H1 (cell line): ENCODE data around the gene GPC2.

Experiments
- EGR1 ChIP-seq: IDR thresholded peaks from 2 replicates; pipeline ENCODE4 v1.6.1; 2011; ENCODE audit warnings: low read depth, low read length, borderline replicate concordance
- MAFK ChIP-seq: IDR thresholded peaks from 2 replicates; pipeline ENCODE4 v1.6.1; 2012; ENCODE audit warnings: low read depth, mild to moderate bottlenecking, improper control_type of control experiment, low read length
- POLR2A ChIP-seq, 2 experiments: IDR thresholded peaks; 1 replicate in 1 of 2; 2 replicates in 1 of 2; pipeline ENCODE4 v1.6.1; 2011; ENCODE audit warnings: low read depth in 2 of 2, low read length in 2 of 2, mild to moderate bottlenecking in 2 of 2; ENCODE audit errors: control extremely low read depth in 1 of 2
- SIX5 ChIP-seq: IDR thresholded peaks from 2 replicates; pipeline ENCODE4 v1.6.1; 2011; ENCODE audit warnings: mild to moderate bottlenecking, low read depth, low read length
- TAF1 ChIP-seq: IDR thresholded peaks from 2 replicates; pipeline ENCODE4 v1.6.1; 2011; ENCODE audit warnings: mild to moderate bottlenecking, low read depth, low read length
- TF ChIP-seq, protein P1 (sequence below), 3 experiments: IDR thresholded peaks; 1 replicate in 2 of 3; 2 replicates in 1 of 3; pipeline versions ENCODE4 v1.5.1 to v1.6.1; 2011; ENCODE audit warnings: low read length in 3 of 3, mild to moderate bottlenecking in 3 of 3, inconsistent platforms in 2 of 3, low read depth in 1 of 3, moderate library complexity in 1 of 3; ENCODE audit not compliant: insufficient read depth in 1 of 3; ENCODE audit errors: control extremely low read depth in 1 of 3

DNA sequence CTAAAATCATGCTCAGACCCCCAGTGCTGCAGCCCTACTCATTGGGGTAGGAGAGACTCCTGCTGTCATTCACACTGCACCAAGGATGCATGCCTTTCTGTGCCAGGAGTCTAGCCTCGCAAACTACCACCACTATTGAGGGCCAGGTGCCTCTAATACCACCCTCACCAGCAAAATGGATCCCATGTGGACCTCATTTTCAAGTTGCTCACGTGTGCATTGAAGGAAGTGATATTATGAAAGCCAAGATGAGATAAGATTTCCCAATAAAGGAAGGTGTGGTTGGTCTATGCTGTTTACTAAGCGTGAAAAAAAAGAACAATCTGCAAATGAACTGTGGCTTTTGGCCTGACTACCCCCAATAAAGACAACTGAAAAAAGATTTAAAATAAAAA lies 35.6 kb downstream of the GPC2 start:
- TF ChIP-seq EGR1: no peak
- TF ChIP-seq TAF1: no peak
- TF ChIP-seq, protein P1, sequence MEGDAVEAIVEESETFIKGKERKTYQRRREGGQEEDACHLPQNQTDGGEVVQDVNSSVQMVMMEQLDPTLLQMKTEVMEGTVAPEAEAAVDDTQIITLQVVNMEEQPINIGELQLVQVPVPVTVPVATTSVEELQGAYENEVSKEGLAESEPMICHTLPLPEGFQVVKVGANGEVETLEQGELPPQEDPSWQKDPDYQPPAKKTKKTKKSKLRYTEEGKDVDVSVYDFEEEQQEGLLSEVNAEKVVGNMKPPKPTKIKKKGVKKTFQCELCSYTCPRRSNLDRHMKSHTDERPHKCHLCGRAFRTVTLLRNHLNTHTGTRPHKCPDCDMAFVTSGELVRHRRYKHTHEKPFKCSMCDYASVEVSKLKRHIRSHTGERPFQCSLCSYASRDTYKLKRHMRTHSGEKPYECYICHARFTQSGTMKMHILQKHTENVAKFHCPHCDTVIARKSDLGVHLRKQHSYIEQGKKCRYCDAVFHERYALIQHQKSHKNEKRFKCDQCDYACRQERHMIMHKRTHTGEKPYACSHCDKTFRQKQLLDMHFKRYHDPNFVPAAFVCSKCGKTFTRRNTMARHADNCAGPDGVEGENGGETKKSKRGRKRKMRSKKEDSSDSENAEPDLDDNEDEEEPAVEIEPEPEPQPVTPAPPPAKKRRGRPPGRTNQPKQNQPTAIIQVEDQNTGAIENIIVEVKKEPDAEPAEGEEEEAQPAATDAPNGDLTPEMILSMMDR (IDR thresholded peaks at IDR 0.05; ENCODE audit: control extremely low read depth in 1 of 3, insufficient read depth in 1 of 3, low read depth in 1 of 3, low read length in 3 of 3): no peak
- no peak for TF ChIP-seq SIX5
- TF ChIP-seq MAFK: no peak
- no peak for TF ChIP-seq POLR2A (IDR thresholded peaks at IDR 0.05; ENCODE audit: control extremely low read depth in 1 of 2, low read depth in 2 of 2, low read length in 2 of 2)
